Measurements from ENCODE around the gene PLA2G6. TPM values are rescaled to one million over a fixed set of nuclear protein-coding genes. Genes with fewer than 3 reads are reported as not detected.
"Not testable (repeated sequence)": the region's sequence is repeated elsewhere in the genome, so short reads cannot be mapped to it uniquely, and the experiment has no call there.

PLA2G6 gene
- total and polyA plus RNA-seq, 12 donors, result 6.0 to 35.1 (median 13.5) TPM

GRCh38 chr22:38180841-38181452 lies 683 bp downstream of the PLA2G6 start:
- Histone ChIP-seq H3K9me3 (no peaks in the 10 kb centered on the region), H3K27ac (peak overlapping the region; percentile 78 to 96 (median 90)), H3K36me3 (no peaks in the 10 kb centered on the region), H3K27me3 (no peaks in the 10 kb centered on the region), H3K4me3 (peak overlapping the region; percentile 41 to 75 (median 68)), H3K4me1 (peaks cover 7 to 60% (median 33%) of the 10 kb centered on the region in 9 donors)
- peak in 1 of 9 donors; percentile 10 for TF ChIP-seq CTCF (IDR thresholded peaks at IDR 0.05)
- intact Hi-C loops (cut with DNase I), result loop anchor here in 2 of 10 donors (1.0 to 2.0 kb wide), 2 partner anchors 20 kb away; partner anchors contain the start of gene MAFF (in 2 of the 2)
- DNase-seq (peak in 1 of 2 donors; percentile 53), ATAC-seq (peak in 6 of 8 donors; percentile 11 to 52 (median 36))
- WGBS, 2 donors, result 14 to 18% methylated on average over 14 of the region's 14 CpGs

GRCh38 chr22:38178605-38178937 lies 3.1 kb downstream of the PLA2G6 start:
- WGBS, 2 donors, result 94 to 95% methylated on average over 7 of the region's 7 CpGs
- H3K27me3 ChIP-seq; ATAC-seq; H3K36me3 ChIP-seq; H3K9me3 ChIP-seq; H3K4me3 ChIP-seq; intact Hi-C loops (cut with DNase I); DNase-seq: not testable (repeated sequence)
- peak overlapping the region; percentile 54 to 89 (median 78) for H3K27ac ChIP-seq
- peaks cover 16 to 73% (median 47%) of the 10 kb centered on the region in 9 donors for H3K4me1 ChIP-seq

- ATAC-seq (peak in 3 of 8 donors; percentile 24 to 45 (median 30)), DNase-seq (no peak)
- H3K27me3 ChIP-seq, result no peaks in the 10 kb centered on the region
- H3K36me3 ChIP-seq, result no peaks in the 10 kb centered on the region
- H3K27ac ChIP-seq, result peak overlapping the region; percentile 67 to 89 (median 78)
- H3K4me1 ChIP-seq, result peaks cover 20 to 78% (median 52%) of the 10 kb centered on the region in 9 donors
- WGBS, 2 donors, result 48 to 49% methylated on average over 15 of the region's 15 CpGs
- intact Hi-C loops (cut with DNase I), result no loop called here
- H3K4me3 ChIP-seq, result no peak overlapping the region
- TF ChIP-seq CTCF (IDR thresholded peaks at IDR 0.05), result no peak
- no peaks in the 10 kb centered on the region for H3K9me3 ChIP-seq
Observed at GRCh38 chr22:38177926-38178604, 3.6 kb downstream of the PLA2G6 start.

- intact Hi-C loops (cut with DNase I); H3K9me3 ChIP-seq; H3K36me3 ChIP-seq; H3K4me3 ChIP-seq; H3K27me3 ChIP-seq; DNase-seq; ATAC-seq: not testable (repeated sequence)
- WGBS, 2 donors, result 87 to 94% methylated on average over 9 of the region's 9 CpGs
- Histone ChIP-seq H3K4me1 (peaks cover 24 to 81% (median 57%) of the 10 kb centered on the region in 9 donors), H3K27ac (peak overlapping the region; percentile 67 to 89 (median 78))
Observed at GRCh38 chr22:38177571-38177925, 4.1 kb downstream of the PLA2G6 start.

- Histone ChIP-seq H3K4me1 (peaks cover 29 to 83% (median 62%) of the 10 kb centered on the region in 9 donors), H3K36me3 (no peaks in the 10 kb centered on the region), H3K27me3 (no peaks in the 10 kb centered on the region), H3K4me3 (no peak overlapping the region), H3K9me3 (no peaks in the 10 kb centered on the region), H3K27ac (peak overlapping the region in 9 of 10 donors; percentile 34 to 89 (median 83))
- DNase-seq (no peak), ATAC-seq (no peak)
- intact Hi-C loops (cut with DNase I), result no loop called here
- TF ChIP-seq CTCF (IDR thresholded peaks at IDR 0.05), result no peak
- WGBS, 2 donors, result 93 to 99% methylated on average over 4 of the region's 4 CpGs
Observed at GRCh38 chr22:38177044-38177443, 4.6 kb downstream of the PLA2G6 start.
